K562 (cell line): ENCODE results near the gene IGFBPL1. TPM values are rescaled to one million over a fixed set of nuclear protein-coding genes. Genes with fewer than 3 reads are reported as not detected.

ENCODE experiments used
- CBX3 ChIP-seq, 2 experiments: IDR thresholded peaks; 1 replicate in 1 of 2; 2 replicates in 1 of 2; pipeline ENCODE4 v1.6.1; 2012; ENCODE audit warnings: inconsistent platforms in 2 of 2, low read length in 2 of 2, borderline replicate concordance in 1 of 2, control low read depth in 1 of 2
- CREM ChIP-seq: IDR thresholded peaks from 2 replicates; pipeline ENCODE4 v1.6.1; 2014; ENCODE audit warnings: antibody characterized with exemption, low read depth
- CTBP1 ChIP-seq: fragments of 450-650 bp; IDR thresholded peaks from 2 replicates; pipeline ENCODE4 v1.6.1; 2016; ENCODE audit warnings: borderline replicate concordance
- MTA2 ChIP-seq: fragments of 450-650 bp; IDR thresholded peaks from 2 replicates; pipeline ENCODE4 v1.6.1; 2016; ENCODE audit warnings: low read depth
- MTA3 ChIP-seq: fragments of 450-650 bp; formaldehyde crosslinking; IDR thresholded peaks from 2 replicates; pipeline ENCODE4 v1.6.1; 2017; ENCODE audit warnings: mild to moderate bottlenecking, borderline replicate concordance
- MYC ChIP-seq, 2 experiments: fragments of 250-450 bp in 1 of 2; sonication (Bioruptor Pico) in 1 of 2; IDR thresholded peaks; 2 replicates each; pipeline versions ENCODE4 v1.5.1 to v1.6.1; 2012 to 2021; ENCODE audit warnings: low read depth in 2 of 2, borderline replicate concordance in 1 of 2, improper control_type of control experiment in 1 of 2, low read length in 1 of 2, mild to moderate bottlenecking in 1 of 2, moderate library complexity in 1 of 2
- NR2F6 ChIP-seq: fragments of 450-650 bp; formaldehyde crosslinking; IDR thresholded peaks from 2 replicates; pipeline ENCODE4 v1.4.0; 2020; ENCODE audit warnings: mild to moderate bottlenecking
- PHF8 ChIP-seq: fragments of 200-600 bp; sonication (generic); IDR thresholded peaks from 2 replicates; pipeline ENCODE4 v1.6.1; 2012; ENCODE audit warnings: mixed run types, mild to moderate bottlenecking, inconsistent platforms, low read length, moderate library complexity, borderline replicate concordance
- RAD51 ChIP-seq: fragments of 450-650 bp; IDR thresholded peaks from 2 replicates; pipeline ENCODE4 v1.7.1; 2016; ENCODE audit warnings: low read depth, mild to moderate bottlenecking, borderline replicate concordance
- RCOR1 ChIP-seq, 2 experiments: IDR thresholded peaks; 2 replicates each; pipeline ENCODE4 v1.6.1; 2012; ENCODE audit warnings: low read depth in 2 of 2, low read length in 2 of 2, borderline replicate concordance in 1 of 2, improper control_type of control experiment in 1 of 2
- TCF3 ChIP-seq: sonication (generic); formaldehyde crosslinking; IDR thresholded peaks from 2 replicates; pipeline ENCODE4 v1.4.0; 2020; ENCODE audit warnings: mild to moderate bottlenecking, missing genetic modification reagents
- ZBTB2 ChIP-seq: fragments of 450-650 bp; IDR thresholded peaks from 2 replicates; pipeline ENCODE4 v1.6.1; 2016; ENCODE audit warnings: antibody characterized with exemption
- ZNF224 ChIP-seq: sonication (generic); formaldehyde crosslinking; IDR thresholded peaks from 2 replicates; pipeline ENCODE4 v1.8.0; 2022; ENCODE audit warnings: mild to moderate bottlenecking, missing genetic modification reagents
- ZNF561 ChIP-seq: fragments of 450-650 bp; formaldehyde crosslinking; conservative IDR thresholded peaks from 2 replicates; pipeline ENCODE4 v1.4.0; 2020; ENCODE audit warnings: mild to moderate bottlenecking, moderate library complexity
- polyA plus RNA-seq, 8 experiments: library from polyadenylated mRNA; depleted of rRNA in 4 of 8; stranded (reverse) in 5 of 8; unstranded in 3 of 8; fragments of >200 nt; fragmentation: Nextera tagmentation in 2 of 8; fragmentation: Illumina TruSeq in 1 of 8; extraction: Ambion mirVana in 2 of 8; extraction: Trizol in 1 of 8; gene quantifications; 2 replicates each; pipeline versions ENCODE4 v1.2.1 to v1.2.3, GENCODE V29; 2011 to 2014; ENCODE audit warnings: inconsistent platforms in 1 of 8, missing spikeins in 1 of 8
- total RNA-seq, 7 experiments: library from RNA; depleted of rRNA in 6 of 7; stranded (reverse); fragments of >200 nt in 6 of 7; fragmentation: Illumina TruSeq in 2 of 7; extraction: Trizol in 2 of 7; gene quantifications; 2 replicates each; pipeline versions ENCODE4 v1.2.1 to v1.2.3, GENCODE V29; 2011 to 2021; ENCODE audit warnings: low replicate concordance in 1 of 7
- TF ChIP-seq, protein P1 (sequence below): sonication (generic); formaldehyde crosslinking; IDR thresholded peaks from 2 replicates; pipeline ENCODE4 v1.8.0; 2023; ENCODE audit warnings: mild to moderate bottlenecking, missing genetic modification reagents
- TF ChIP-seq, protein P2 (sequence below): fragments of 450-650 bp; IDR thresholded peaks from 2 replicates; pipeline ENCODE4 v1.6.1; 2016; ENCODE audit warnings: borderline replicate concordance
- TF ChIP-seq, protein P3 (sequence below): fragments of 450-650 bp; formaldehyde crosslinking; IDR thresholded peaks from 2 replicates; pipeline ENCODE4 v1.4.0; 2022; ENCODE audit warnings: mild to moderate bottlenecking, moderate library complexity

IGFBPL1 gene
- total and polyA plus RNA-seq, 9 of the 15 experiments (the other 6 are each of a cell fraction or from before 2014, with no cell fraction given), result not detected

DNA sequence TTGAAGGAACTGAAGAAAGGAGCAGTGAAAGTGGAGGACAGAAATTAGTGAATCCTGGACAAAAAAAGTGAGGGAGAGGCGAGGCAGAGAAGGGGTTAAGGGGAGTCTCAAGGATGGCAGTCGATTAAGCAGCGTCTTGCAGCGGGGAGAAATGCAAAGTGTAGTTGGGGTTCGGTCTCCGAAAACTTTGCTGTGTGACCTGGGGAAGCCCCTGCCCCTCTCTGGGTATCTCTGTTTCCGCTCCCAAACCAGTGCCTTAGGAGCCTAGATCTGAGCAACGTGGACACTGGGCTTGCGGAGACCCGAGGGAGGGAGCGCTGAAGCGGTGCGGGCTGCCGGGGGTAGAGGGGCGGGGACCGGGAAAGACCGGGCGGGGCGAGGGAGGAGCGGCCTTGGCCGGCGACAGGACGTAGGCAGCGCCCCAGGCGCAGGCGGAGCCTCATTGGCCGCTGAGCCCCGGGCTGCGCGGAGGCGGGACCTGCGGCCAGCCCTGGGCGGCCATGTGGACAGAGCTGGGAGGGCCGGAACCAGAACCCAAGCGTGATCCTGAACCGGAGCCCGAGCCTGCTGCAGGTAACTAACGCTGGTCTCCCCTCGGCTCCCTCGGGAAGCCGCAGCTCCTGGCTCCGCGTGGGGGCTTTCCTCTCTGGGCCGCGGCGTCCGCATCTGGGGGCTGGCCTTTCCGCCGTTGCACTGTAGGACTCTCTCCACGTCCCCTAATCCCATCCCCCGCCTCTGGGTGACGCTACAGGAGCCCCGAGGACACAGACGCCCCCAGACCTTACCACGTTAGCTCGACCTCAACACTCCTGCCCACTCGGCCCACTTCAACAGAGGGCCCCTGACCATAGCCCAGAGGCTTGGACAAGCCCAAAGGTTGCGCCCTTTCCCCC, 31.8 kb downstream of the IGFBPL1 start, which contains the start of gene ALDH1B1 (continued):
- TF ChIP-seq, protein P1, sequence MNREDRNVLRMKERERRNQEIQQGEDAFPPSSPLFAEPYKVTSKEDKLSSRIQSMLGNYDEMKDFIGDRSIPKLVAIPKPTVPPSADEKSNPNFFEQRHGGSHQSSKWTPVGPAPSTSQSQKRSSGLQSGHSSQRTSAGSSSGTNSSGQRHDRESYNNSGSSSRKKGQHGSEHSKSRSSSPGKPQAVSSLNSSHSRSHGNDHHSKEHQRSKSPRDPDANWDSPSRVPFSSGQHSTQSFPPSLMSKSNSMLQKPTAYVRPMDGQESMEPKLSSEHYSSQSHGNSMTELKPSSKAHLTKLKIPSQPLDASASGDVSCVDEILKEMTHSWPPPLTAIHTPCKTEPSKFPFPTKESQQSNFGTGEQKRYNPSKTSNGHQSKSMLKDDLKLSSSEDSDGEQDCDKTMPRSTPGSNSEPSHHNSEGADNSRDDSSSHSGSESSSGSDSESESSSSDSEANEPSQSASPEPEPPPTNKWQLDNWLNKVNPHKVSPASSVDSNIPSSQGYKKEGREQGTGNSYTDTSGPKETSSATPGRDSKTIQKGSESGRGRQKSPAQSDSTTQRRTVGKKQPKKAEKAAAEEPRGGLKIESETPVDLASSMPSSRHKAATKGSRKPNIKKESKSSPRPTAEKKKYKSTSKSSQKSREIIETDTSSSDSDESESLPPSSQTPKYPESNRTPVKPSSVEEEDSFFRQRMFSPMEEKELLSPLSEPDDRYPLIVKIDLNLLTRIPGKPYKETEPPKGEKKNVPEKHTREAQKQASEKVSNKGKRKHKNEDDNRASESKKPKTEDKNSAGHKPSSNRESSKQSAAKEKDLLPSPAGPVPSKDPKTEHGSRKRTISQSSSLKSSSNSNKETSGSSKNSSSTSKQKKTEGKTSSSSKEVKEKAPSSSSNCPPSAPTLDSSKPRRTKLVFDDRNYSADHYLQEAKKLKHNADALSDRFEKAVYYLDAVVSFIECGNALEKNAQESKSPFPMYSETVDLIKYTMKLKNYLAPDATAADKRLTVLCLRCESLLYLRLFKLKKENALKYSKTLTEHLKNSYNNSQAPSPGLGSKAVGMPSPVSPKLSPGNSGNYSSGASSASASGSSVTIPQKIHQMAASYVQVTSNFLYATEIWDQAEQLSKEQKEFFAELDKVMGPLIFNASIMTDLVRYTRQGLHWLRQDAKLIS (CRISPR knock-in tag), result peak; percentile 60; the same call in 1 of the 2 replicates
- TF ChIP-seq PHF8 (peak; percentile 91; the same call in 1 of the 2 replicates), MTA3 (peak; percentile 18; the same call in 1 of the 2 replicates), MYC (IDR thresholded peaks at IDR 0.05; ENCODE audit: low read depth, low read length) (peak; percentile 95), MYC (CRISPR knock-in tag; IDR thresholded peaks at IDR 0.05; ENCODE audit: borderline replicate concordance, low read depth) (peak; percentile 89; the same call in 1 of the 2 replicates), ZNF561 (CRISPR knock-in tag) (no peak), RAD51 (peak; percentile 10; the same call in 1 of the 2 replicates), ZNF224 (CRISPR knock-in tag) (no peak), NR2F6 (CRISPR knock-in tag) (0 out of 2 replicates have a peak, but pooled peaks have one; percentile 17), TCF3 (CRISPR knock-in tag) (peak; percentile 39), RCOR1 (IDR thresholded peaks at IDR 0.05; ENCODE audit: borderline replicate concordance in 1 of 2, low read depth in 2 of 2, low read length in 2 of 2) (peak in 1 of 2 experiments; percentile 61; a peak in 1 of 4 replicates), CBX3 (IDR thresholded peaks at IDR 0.05; ENCODE audit: borderline replicate concordance in 1 of 2, low read length in 2 of 2) (peak in 1 of 2 experiments; percentile 32; a peak in 1 of 3 replicates), ZBTB2 (0 out of 2 replicates have a peak, but pooled peaks have one; percentile 12), MTA2 (peak; percentile 37), CREM (peak; percentile 64), CTBP1 (peak; percentile 34; the same call in 1 of the 2 replicates)
- TF ChIP-seq, protein P2, sequence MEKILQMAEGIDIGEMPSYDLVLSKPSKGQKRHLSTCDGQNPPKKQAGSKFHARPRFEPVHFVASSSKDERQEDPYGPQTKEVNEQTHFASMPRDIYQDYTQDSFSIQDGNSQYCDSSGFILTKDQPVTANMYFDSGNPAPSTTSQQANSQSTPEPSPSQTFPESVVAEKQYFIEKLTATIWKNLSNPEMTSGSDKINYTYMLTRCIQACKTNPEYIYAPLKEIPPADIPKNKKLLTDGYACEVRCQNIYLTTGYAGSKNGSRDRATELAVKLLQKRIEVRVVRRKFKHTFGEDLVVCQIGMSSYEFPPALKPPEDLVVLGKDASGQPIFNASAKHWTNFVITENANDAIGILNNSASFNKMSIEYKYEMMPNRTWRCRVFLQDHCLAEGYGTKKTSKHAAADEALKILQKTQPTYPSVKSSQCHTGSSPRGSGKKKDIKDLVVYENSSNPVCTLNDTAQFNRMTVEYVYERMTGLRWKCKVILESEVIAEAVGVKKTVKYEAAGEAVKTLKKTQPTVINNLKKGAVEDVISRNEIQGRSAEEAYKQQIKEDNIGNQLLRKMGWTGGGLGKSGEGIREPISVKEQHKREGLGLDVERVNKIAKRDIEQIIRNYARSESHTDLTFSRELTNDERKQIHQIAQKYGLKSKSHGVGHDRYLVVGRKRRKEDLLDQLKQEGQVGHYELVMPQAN, result peak; percentile 91
- TF ChIP-seq, protein P3, sequence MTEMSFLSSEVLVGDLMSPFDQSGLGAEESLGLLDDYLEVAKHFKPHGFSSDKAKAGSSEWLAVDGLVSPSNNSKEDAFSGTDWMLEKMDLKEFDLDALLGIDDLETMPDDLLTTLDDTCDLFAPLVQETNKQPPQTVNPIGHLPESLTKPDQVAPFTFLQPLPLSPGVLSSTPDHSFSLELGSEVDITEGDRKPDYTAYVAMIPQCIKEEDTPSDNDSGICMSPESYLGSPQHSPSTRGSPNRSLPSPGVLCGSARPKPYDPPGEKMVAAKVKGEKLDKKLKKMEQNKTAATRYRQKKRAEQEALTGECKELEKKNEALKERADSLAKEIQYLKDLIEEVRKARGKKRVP (CRISPR knock-in tag), result no peak
